GM18861 (cell line): ENCODE results near the gene FOXO6.

Source experiments
- ATAC-seq: cut with Tn5 transposase; IDR thresholded peaks from one replicate; pipeline ENCODE4 v1.9.1; 2021; ENCODE audit not compliant: unreplicated experiment

FOXO6 gene

GRCh38 chr1:41400225-41400624 is 39.0 kb downstream of the FOXO6 start:
- no peak for ATAC-seq

DNA sequence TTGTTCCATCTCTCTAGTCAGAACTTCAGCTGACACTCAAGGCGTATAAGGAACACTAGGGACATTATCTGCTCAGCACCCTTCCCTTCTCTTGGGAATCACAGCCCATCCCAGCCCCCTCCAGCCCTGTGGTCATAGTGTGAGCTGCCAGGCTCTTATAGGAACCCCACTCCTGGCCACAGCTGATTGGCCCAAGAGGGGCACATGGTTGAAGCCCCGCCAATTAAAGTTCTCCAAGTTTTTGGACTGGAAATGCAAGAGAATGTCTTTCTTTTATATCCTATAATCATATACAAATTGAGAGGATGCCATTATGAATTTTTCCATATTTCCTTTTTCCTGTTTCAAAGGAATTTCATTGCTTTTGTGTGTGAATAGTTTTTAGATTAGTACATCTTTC is 40.7 kb downstream of the FOXO6 start:
- ATAC-seq, result no peak

DNA sequence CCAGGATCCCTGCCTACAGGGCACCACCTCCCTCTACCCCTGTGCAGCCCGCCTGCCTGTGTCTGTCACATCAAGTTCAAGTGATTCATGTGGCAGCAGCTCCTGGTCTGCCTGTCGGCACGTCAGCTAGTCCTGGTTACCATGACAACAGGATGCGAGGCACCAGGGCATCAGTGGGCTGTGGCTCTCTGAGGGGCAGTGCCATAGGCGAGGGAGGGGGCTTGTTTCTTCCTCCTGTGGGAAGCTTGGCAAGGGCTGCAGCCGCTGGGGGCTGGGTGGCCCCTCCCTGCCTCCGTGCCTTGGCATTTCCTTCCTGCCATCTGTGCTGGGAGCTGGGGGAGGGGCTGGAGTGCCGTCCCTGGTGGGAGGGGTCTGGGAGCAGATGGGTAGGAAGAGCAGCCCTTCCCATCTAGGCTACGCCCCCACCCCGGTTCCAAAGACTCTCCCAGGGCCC is 43.1 kb downstream of the FOXO6 start:
- no peak for ATAC-seq

- ATAC-seq, result no peak
Observed at GRCh38 chr1:41407664-41408252, 46.5 kb downstream of the FOXO6 start.

DNA sequence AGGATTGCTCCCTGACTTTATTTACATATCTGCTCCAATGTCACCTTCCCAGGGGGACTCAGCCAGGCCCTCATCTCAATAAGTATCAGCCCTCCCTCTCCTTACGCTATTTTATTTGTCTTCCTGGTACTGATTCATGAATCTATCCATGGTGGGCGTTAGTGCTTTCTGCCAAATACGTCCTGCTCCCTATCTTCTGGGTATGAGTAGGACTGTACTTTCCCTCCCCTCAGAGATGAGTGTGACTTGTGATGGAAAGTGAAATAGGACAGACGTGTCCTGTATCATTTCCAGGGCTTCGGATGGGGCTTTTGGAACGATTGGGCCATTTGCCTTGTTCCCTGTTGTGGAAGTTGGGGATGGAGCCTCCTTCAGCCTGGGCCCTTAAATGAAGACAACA is 47.5 kb downstream of the FOXO6 start:
- no peak for ATAC-seq

DNA sequence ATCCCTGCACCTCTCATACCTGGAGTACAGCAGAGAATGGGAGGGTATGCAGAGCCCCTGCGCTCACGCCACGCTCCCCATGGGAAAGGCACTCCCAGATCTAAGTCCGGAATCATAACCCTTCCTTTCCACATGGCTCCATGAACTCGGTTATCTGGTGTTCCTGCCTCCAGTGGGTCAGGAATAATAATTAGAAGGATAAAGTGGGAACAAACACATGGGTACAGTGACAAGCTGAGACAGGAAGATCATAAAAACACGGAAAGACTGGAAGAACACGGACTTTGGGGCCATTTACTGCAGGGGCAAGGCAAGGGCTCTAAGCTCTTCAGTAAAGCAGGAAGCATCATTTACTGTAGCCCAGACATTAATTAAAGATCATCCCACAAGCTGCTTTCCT is 48.6 kb downstream of the FOXO6 start:
- ATAC-seq, result no peak

GRCh38 chr1:41410462-41410861 is 49.2 kb downstream of the FOXO6 start:
- ATAC-seq, result no peak

GRCh38 chr1:41411229-41411628 is 50.0 kb downstream of the FOXO6 start:
- ATAC-seq, result no peak

DNA sequence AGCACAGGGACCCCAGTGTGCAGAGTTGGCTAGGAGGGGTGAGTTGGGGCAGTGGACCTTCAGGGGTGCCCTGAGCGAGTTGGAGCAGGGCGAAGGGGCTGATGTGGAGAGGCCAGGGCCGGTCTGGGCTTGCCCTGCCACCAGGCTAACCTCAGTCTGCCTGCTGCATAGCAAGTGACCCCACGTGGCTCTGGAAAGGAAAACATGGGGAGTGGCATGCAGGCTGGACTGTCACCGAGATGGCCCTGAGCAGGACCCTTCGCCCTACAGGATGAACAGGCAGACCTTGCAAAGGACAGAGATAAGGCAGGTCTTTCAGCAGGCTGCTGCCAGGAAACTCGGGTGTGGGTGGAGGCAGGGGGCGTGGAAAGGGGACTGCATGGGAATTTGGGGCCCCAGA is 51.5 kb downstream of the FOXO6 start:
- no peak for ATAC-seq

- ATAC-seq, result no peak
Observed at GRCh38 chr1:41413748-41414281, 52.6 kb downstream of the FOXO6 start.

DNA sequence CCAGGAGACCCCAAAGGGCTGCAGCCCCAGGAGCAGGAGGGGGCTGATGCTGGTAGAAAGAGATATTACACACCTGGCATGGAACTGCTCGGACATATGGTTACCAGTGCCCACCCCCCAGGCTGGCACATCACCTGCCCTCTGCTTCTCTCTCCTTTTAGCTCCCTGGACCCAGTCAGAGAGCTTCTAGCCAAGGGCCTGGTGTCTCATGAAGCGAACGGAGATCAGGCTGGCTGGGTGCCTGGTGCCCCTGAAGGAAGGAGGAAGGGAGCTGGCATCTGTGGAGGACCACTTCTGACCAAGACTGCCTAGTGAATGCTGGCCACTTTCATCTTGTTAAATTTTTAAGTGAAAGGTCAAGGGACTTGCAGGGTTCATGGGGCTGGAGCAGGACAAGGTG is 53.1 kb downstream of the FOXO6 start:
- ATAC-seq, result no peak

- ATAC-seq, result no peak
Observed at GRCh38 chr1:41414716-41415306, 53.6 kb downstream of the FOXO6 start.

GRCh38 chr1:41416081-41416480 is 54.8 kb downstream of the FOXO6 start:
- ATAC-seq, result no peak

DNA sequence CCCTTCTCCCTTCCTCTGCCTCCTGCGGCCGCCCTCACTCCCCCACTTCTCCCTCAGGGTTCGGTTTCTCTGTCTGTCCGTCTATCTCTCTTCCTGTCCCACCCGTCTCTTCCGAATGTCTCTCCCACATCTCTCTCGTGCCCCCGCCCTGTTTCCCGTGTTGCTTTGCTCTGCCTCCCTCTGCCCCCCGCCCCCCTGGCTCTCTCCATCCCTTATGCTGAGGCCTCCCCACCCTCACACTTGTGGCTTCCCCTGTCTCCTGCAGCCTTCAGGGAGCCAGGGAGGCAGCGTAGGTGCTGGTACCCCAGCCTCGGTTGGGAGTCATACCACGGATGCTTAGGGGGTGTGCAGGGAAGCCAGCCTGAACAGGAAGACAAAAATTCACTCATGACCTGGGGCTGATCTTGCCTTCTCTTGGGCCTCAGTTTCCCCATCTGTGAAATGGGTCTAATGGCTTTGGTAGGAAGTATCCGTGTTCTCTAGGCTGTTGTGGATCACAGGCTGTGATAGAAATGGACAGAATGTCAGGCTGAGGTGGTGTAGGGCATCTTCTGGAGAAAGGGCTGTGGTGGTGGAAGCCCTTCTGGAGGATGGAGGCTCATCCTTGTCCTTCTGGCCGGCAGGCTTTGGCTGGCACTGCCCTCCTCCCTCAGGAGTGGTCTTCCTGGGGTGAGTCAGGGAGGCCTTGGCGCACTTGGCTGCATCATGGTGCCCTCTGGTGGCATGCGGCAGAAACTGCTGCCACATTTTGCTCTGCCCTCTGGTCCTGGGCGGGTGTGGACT is 55.5 kb downstream of the FOXO6 start:
- no peak for ATAC-seq

DNA sequence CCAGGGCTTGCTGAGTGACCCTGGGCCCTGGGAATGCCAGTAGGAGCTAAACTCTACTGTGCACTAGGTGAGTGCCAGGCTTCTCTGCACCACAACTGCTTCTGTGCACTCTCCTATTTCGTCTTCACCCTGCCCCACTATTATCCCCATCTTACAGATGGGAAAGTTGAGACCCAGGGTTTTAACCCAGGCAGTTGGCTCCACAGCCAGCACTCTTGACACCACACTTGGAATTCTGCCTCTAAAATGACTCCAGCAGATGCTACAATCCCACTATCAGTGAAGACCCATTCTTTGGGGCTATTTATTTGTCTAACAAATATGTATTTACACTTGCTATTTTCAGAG is 56.1 kb downstream of the FOXO6 start:
- ATAC-seq, result no peak

GRCh38 chr1:41417746-41418145 is 56.5 kb downstream of the FOXO6 start:
- no peak for ATAC-seq

- no peak for ATAC-seq
Observed at GRCh38 chr1:41418857-41419583, 57.8 kb downstream of the FOXO6 start.

DNA sequence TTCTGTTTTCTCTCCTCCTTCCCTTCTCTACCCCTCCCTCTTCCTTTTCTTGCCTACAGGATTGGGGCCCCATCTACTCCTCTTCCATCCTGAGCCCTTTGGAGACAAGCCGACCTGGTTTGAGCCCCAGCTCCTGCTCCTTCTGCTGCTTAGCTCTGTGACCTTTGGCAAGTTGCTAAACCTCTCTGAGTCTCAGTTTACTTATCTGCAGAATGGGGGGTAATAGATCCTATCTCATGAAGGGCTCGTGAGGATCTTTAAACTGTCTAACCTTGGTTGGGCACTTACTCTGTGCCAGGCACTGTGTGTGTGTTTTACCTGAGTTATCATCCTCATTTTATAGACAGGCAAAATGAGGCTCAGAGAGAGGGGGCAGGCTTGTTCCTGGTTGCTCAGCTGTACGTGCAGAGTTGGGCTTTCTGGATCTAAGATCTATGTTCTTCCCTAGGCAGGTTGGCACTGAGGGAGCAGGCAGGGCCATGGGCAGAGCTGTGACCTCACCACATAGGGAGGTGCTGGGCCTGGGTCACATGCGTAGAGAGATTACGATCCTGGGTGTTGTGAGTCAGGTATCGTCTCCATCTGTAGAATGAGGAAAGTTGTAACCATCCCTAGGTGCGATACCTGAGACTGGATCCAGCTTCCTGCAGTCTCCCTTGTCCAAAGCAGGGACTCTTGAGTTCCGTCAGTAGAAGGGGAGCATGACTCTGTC is 58.5 kb downstream of the FOXO6 start:
- ATAC-seq, result no peak

DNA sequence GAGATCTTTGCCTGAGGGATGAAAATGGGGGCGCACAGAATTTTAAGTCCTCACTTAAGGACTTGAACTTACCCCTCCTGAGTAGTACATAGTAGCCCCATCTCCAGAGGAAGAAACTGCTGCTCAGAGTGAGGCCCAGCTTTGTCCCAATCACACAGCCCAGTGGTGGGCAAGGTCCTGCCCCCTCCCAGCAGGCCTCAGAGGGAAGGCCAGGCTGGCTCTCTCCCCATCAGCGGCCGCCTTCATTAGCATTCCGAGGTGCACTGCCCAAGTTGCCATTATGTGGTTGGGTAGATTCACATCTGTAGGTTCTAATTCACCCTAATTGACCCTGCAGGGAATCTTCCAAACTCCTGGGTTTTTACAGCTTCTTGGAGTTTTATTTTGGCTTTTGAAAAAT is 59.1 kb downstream of the FOXO6 start:
- ATAC-seq, result no peak

DNA sequence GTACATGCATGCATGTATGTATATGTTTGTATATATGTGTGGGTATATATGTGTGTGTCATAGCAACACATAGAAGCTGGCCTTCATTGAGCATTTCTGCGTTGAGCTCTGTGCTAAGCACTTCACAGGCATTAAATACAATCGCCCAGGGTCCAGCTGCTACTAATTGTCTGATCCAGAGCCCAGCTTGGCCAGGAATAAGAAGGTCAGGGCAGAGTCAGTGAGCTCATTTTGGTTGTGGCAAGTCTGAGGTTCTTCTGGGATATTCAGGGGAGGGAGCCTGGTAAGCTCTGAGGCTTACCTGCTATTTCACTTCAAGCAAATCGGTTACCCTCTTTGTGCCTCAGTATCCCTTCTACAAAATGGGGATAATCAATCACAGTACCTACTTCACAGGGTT is 59.6 kb downstream of the FOXO6 start:
- ATAC-seq, result no peak

- no peak for ATAC-seq
Observed at GRCh38 chr1:41422306-41422705, 61.1 kb downstream of the FOXO6 start.
